ENCODE results near the gene APMAP. TPM values are rescaled to one million over a fixed set of nuclear protein-coding genes. Genes with fewer than 3 reads are reported as not detected.

APMAP gene
- polyA plus RNA-seq, 6 donors from 2014 or later: 41.4 to 71.6 (median 48.7) TPM

Other genes starting within 250 kb of the APMAP start
- gene CST7, start 43.5 kb downstream of the APMAP start, polyA plus RNA-seq (ENCODE audit: low read depth in 6 of 6): 1 to 10 TPM in 5 of 6 donors, under 1 TPM in 1; 0.65 to 4.6 (median 2.7) TPM
- gene ACSS1, start 65.4 kb upstream of the APMAP start, polyA plus RNA-seq (ENCODE audit: low read depth in 6 of 6): 100 to 1,000 TPM in 2 of 6 donors, 10 to 100 TPM in 4; 84.6 to 115 (median 92.8) TPM
- gene VSX1, start 89.4 kb upstream of the APMAP start, polyA plus RNA-seq (ENCODE audit: low read depth in 6 of 6): not detected
- gene ENTPD6, start 203.0 kb upstream of the APMAP start, polyA plus RNA-seq (ENCODE audit: low read depth in 6 of 6): 10 to 100 TPM; 21.1 to 32.5 (median 24.4) TPM